Retinal pigment epithelial cell (primary cell): Measurements from ENCODE around the gene TPM3.

Experiments used
- DNase-seq: peaks from one replicate; pipeline ENCODE4 v3.0.0-alpha.2; 2010; ENCODE audit warnings: low read depth
- H3K4me3 ChIP-seq: 2 replicates; pipeline ENCODE4 v1.5.1; 2011; ENCODE audit warnings: mild to moderate bottlenecking, low read length, control low read depth, moderate library complexity
- CTCF ChIP-seq: conservative IDR thresholded peaks from 2 replicates; pipeline ENCODE4 v1.5.1; 2011; ENCODE audit warnings: low read depth, low read length, control low read depth, inconsistent platforms

The TPM3 gene

GRCh38 chr1:154179946-154180687 lies 11.8 kb downstream of the TPM3 start:
- no peak overlapping the region for H3K4me3 ChIP-seq
- DNase-seq: no peak
- no peak for TF ChIP-seq CTCF

GRCh38 chr1:154178911-154179811 lies 12.7 kb downstream of the TPM3 start:
- no peak overlapping the region for H3K4me3 ChIP-seq
- no peak for TF ChIP-seq CTCF
- no peak for DNase-seq

GRCh38 chr1:154178013-154178412 lies 13.9 kb downstream of the TPM3 start:
- DNase-seq: no peak
- no peak for TF ChIP-seq CTCF
- H3K4me3 ChIP-seq: no peak overlapping the region

- no peak overlapping the region for H3K4me3 ChIP-seq
- TF ChIP-seq CTCF: no peak
- DNase-seq: no peak
Observed at GRCh38 chr1:154176337-154176736, 15.6 kb downstream of the TPM3 start.

- DNase-seq: no peak
- no peak for TF ChIP-seq CTCF
- no peak overlapping the region for H3K4me3 ChIP-seq
Observed at GRCh38 chr1:154174654-154175053, 17.2 kb downstream of the TPM3 start.

- TF ChIP-seq CTCF: no peak
- no peak overlapping the region for H3K4me3 ChIP-seq
- no peak for DNase-seq
Observed at GRCh38 chr1:154171880-154172279, 20.0 kb downstream of the TPM3 start.
